KMS-11 (cell line): Measurements from ENCODE around the gene CYTH4.

Source experiments
- H2AFZ ChIP-seq: fragments of 200-600 bp; sonication (generic); 2 replicates; pipeline ENCODE4 v1.6.1; 2016; ENCODE audit warnings: antibody characterized with exemption, mixed run types, low read depth
- H3K27ac ChIP-seq: fragments of 200-600 bp; sonication (generic); 2 replicates; pipeline ENCODE4 v1.6.1; 2016; ENCODE audit warnings: mild to moderate bottlenecking, mixed run types
- H3K27me3 ChIP-seq: fragments of 200-600 bp; sonication (generic); 2 replicates; pipeline ENCODE4 v1.6.1; 2017; ENCODE audit warnings: mild to moderate bottlenecking, low read depth, mixed run types, moderate library complexity; ENCODE audit not compliant: insufficient read depth
- H3K36me3 ChIP-seq: fragments of 200-600 bp; sonication (generic); 2 replicates; pipeline ENCODE4 v1.6.1; 2017; ENCODE audit warnings: mild to moderate bottlenecking, mixed run types; ENCODE audit not compliant: insufficient read depth
- H3K4me1 ChIP-seq: fragments of 200-600 bp; sonication (generic); 2 replicates; pipeline ENCODE4 v1.6.1; 2016; ENCODE audit warnings: mild to moderate bottlenecking, low read depth, mixed run types; ENCODE audit not compliant: poor library complexity, severe bottlenecking
- H3K4me2 ChIP-seq: fragments of 200-600 bp; sonication (generic); 2 replicates; pipeline ENCODE4 v1.7.0; 2016; ENCODE audit warnings: mild to moderate bottlenecking, mixed run types
- H3K4me3 ChIP-seq: fragments of 200-600 bp; sonication (generic); IDR thresholded peaks from 2 replicates; pipeline ENCODE4 v1.6.1; 2017; ENCODE audit warnings: low read depth, low read length, mixed read lengths; ENCODE audit not compliant: insufficient read depth
- H3K79me2 ChIP-seq: fragments of 200-600 bp; sonication (generic); 2 replicates; pipeline ENCODE4 v1.6.1; 2016; ENCODE audit warnings: low read depth, mixed run types; ENCODE audit not compliant: insufficient read depth
- H3K9ac ChIP-seq: fragments of 200-600 bp; sonication (generic); 2 replicates; pipeline ENCODE4 v1.6.1; 2016; ENCODE audit warnings: mild to moderate bottlenecking, mixed run types
- H4K20me1 ChIP-seq: fragments of 200-600 bp; sonication (generic); 2 replicates; pipeline ENCODE4 v1.6.1; 2016; ENCODE audit warnings: mild to moderate bottlenecking, mixed run types; ENCODE audit not compliant: insufficient read depth
- CTCF ChIP-seq: fragments of 200-600 bp; sonication (generic); conservative IDR thresholded peaks from 2 replicates; pipeline ENCODE4 v1.6.1; 2017; ENCODE audit warnings: low read depth, mild to moderate bottlenecking, antibody characterized with exemption, low read length, moderate library complexity, mixed read lengths

Gene CYTH4

GRCh38 chr22:37255558-37256006 lies 26.7 kb upstream of the CYTH4 start:
- no peak overlapping the region for H3K4me2 ChIP-seq
- H3K9ac ChIP-seq: no peak overlapping the region
- no peak for TF ChIP-seq CTCF
- no peak overlapping the region for H2AFZ ChIP-seq
- H3K36me3 ChIP-seq: no peaks in the 10 kb centered on the region
- no peaks in the 10 kb centered on the region for H3K79me2 ChIP-seq
- no peaks in the 10 kb centered on the region for H3K27me3 ChIP-seq
- H3K4me3 ChIP-seq: no peak overlapping the region
- H3K27ac ChIP-seq: no peak overlapping the region
- no peaks in the 10 kb centered on the region for H4K20me1 ChIP-seq
- peaks cover 20% of the 10 kb centered on the region for H3K4me1 ChIP-seq

GRCh38 chr22:37256075-37256726 lies 26.1 kb upstream of the CYTH4 start:
- H3K27me3 ChIP-seq: no peaks in the 10 kb centered on the region
- no peaks in the 10 kb centered on the region for H4K20me1 ChIP-seq
- TF ChIP-seq CTCF: no peak
- no peak overlapping the region for H3K27ac ChIP-seq
- no peak overlapping the region for H3K4me2 ChIP-seq
- no peak overlapping the region for H3K4me3 ChIP-seq
- no peaks in the 10 kb centered on the region for H3K36me3 ChIP-seq
- no peak overlapping the region for H3K9ac ChIP-seq
- H3K4me1 ChIP-seq: peaks cover 26% of the 10 kb centered on the region
- no peak overlapping the region for H2AFZ ChIP-seq
- H3K79me2 ChIP-seq: no peaks in the 10 kb centered on the region

GRCh38 chr22:37258005-37258752 lies 24.1 kb upstream of the CYTH4 start:
- no peaks in the 10 kb centered on the region for H3K79me2 ChIP-seq
- no peak overlapping the region for H2AFZ ChIP-seq
- H3K27me3 ChIP-seq: no peaks in the 10 kb centered on the region
- H4K20me1 ChIP-seq: no peaks in the 10 kb centered on the region
- no peaks in the 10 kb centered on the region for H3K36me3 ChIP-seq
- H3K9ac ChIP-seq: no peak overlapping the region
- H3K4me2 ChIP-seq: no peak overlapping the region
- H3K4me3 ChIP-seq: no peak overlapping the region
- peaks cover 11% of the 10 kb centered on the region for H3K4me1 ChIP-seq
- TF ChIP-seq CTCF: no peak
- H3K27ac ChIP-seq: no peak overlapping the region

- no peak overlapping the region for H3K9ac ChIP-seq
- no peaks in the 10 kb centered on the region for H3K79me2 ChIP-seq
- no peaks in the 10 kb centered on the region for H4K20me1 ChIP-seq
- H2AFZ ChIP-seq: no peak overlapping the region
- no peaks in the 10 kb centered on the region for H3K36me3 ChIP-seq
- H3K4me2 ChIP-seq: no peak overlapping the region
- H3K27me3 ChIP-seq: no peaks in the 10 kb centered on the region
- TF ChIP-seq CTCF: no peak
- no peak overlapping the region for H3K4me3 ChIP-seq
- H3K4me1 ChIP-seq: peaks cover 11% of the 10 kb centered on the region
- no peak overlapping the region for H3K27ac ChIP-seq
These were observed 23.4 kb upstream of the CYTH4 start for GRCh38 chr22:37258753-37259401.
